Small intestine (tissue), 7 donors: Measurements from ENCODE around the gene ZNF219. TPM values are rescaled to one million over a fixed set of nuclear protein-coding genes. Genes with fewer than 3 reads are reported as not detected.

ENCODE experiments used
- DNase-seq, 2 donors: peaks; one replicate each; pipeline versions ENCODE4 v3.0.0 to v3.0.0-alpha.2; 2013
- FAIRE-seq: peaks from 2 replicates; lab custom pipeline; 2012; peaks lifted over from hg19 to GRCh38; lab: Jason Lieb, UNC
- H3K27ac ChIP-seq, 3 donors: one replicate each; pipeline ENCODE4 v1.5.1; 2013; ENCODE audit warnings: low read length in 2 of 3, mild to moderate bottlenecking in 2 of 3, control low read depth in 1 of 3, inconsistent platforms in 1 of 3, low read depth in 1 of 3, moderate library complexity in 1 of 3
- H3K27me3 ChIP-seq, 3 donors: one replicate each; pipeline ENCODE4 v1.6.1; 2013; ENCODE audit warnings: low read length in 3 of 3, inconsistent platforms in 1 of 3; ENCODE audit not compliant: control insufficient read depth in 3 of 3, insufficient read depth in 3 of 3
- H3K36me3 ChIP-seq, 3 donors: one replicate each; pipeline ENCODE4 v1.6.1; 2013; ENCODE audit warnings: low read length in 3 of 3, inconsistent platforms in 1 of 3, low read depth in 1 of 3, mild to moderate bottlenecking in 1 of 3, moderate library complexity in 1 of 3; ENCODE audit not compliant: control insufficient read depth in 3 of 3, insufficient read depth in 2 of 3
- H3K4me1 ChIP-seq, 3 donors: one replicate each; pipeline ENCODE4 v1.6.1; 2013; ENCODE audit warnings: low read length in 2 of 3, inconsistent platforms in 1 of 3, low read depth in 1 of 3, mild to moderate bottlenecking in 1 of 3, moderate library complexity in 1 of 3; ENCODE audit not compliant: control insufficient read depth in 3 of 3, insufficient read depth in 2 of 3
- H3K4me3 ChIP-seq, 3 donors: one replicate each; pipeline ENCODE4 v1.5.1; 2013; ENCODE audit warnings: low read length in 3 of 3, control low read depth in 1 of 3, inconsistent platforms in 1 of 3, low read depth in 1 of 3, mild to moderate bottlenecking in 1 of 3, moderate library complexity in 1 of 3
- H3K9me3 ChIP-seq, 2 donors: one replicate each; pipeline ENCODE4 v1.6.1; 2013; ENCODE audit warnings: low read depth in 1 of 2, low read length in 1 of 2; ENCODE audit not compliant: control insufficient read depth in 2 of 2, insufficient read depth in 1 of 2
- WGBS, 3 donors: extraction: QIAGEN DNeasy Blood & Tissue Kit; methylation state at CpG; one replicate each; pipeline ENCODE4 v1.1.7; 2013; 5-methylcytosine and 5-hydroxymethylcytosine counted together
- polyA plus RNA-seq, 4 donors: library from polyadenylated mRNA; stranded (reverse) in 3 of 4; unstranded in 1 of 4; fragments of 200-250 nt in 3 of 4; fragments of 120-200 nt in 1 of 4; gene quantifications; one replicate each; pipeline versions ENCODE4 v1.2.1 to v1.2.3, GENCODE V29; 2013
- donor health status: healthy with polysubstance abuse.
- donor health status: control.
- donor health status: control.
- donor health status: Bipolar disorder and iron deficiency.
- donor health status: healthy.

Gene ZNF219
- polyA plus RNA-seq, 4 donors: 42.4 to 69.8 (median 59.6) TPM

DNA sequence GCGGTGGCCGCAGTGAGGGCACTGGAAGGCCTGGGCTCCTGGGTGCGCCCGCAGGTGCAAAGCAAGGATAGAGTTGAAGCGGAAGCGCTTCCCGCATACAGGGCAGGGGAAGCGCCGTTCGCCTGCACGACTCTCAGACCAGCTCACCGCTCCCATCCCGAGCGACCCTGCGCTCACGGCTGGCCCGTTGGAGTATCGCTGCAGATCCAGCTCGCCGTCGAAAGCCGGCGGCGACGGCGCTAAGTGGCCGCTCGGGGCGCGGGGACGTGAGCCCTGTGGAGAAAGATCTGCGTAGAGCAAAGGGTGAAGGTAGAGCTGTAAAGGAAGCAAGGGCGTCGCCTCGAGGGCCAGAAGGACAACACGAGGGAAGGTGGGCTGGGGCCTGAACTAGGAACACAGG, 5.4 kb downstream of the ZNF219 start:
- Histone ChIP-seq H3K9me3 (no peaks in the 10 kb centered on the region), H3K4me3 (no peak overlapping the region), H3K4me1 (peaks cover 0 to 30% (median 2%) of the 10 kb centered on the region in 3 donors), H3K27me3 (no peaks in the 10 kb centered on the region), H3K36me3 (peaks cover 3 to 55% (median 6%) of the 10 kb centered on the region in 3 donors), H3K27ac (no peak overlapping the region)
- FAIRE-seq: no peak
- WGBS, 3 donors: 77 to 81% (median 80%) methylated on average over 36 of the region's 36 CpGs
- no peak for DNase-seq

DNA sequence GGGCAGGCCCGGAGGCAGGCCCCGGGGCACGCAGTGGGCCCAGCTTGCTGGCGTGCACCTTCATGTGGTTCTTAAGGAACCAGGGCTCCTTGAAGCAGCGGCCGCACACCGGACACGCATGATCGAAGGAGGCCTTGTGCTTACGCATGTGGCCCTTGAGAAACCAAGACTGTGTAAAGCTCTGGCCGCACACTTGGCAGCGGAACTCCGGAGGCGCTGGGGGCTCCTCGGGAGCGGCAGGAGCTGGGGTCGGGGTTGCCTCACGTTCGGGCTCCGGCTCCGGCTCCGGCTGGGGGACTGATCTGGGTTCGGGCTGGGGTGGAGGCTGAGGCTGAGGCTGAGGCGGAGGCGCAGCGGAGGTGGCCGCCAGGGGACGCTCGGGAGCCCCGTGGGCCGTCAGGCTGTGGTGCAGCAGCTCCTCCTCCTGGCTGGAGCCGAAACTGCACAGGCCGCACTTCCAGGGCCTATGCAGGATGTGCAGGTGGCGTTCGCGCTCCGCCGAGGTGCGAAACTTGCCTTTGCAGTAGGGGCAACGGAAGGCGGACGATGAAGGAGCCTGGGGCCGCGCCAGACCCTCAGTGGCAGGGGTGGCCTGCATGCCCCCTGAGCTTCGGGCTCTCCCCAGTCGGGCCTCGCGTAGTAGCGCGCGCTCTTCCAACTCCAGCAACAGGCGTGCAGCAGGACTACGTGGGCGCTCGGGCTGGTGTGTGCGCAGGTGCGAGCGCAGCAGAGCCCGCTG, 6.0 kb downstream of the ZNF219 start:
- H3K4me1 ChIP-seq: peaks cover 0 to 29% (median 2%) of the 10 kb centered on the region in 3 donors
- no peak overlapping the region for H3K4me3 ChIP-seq
- 39 to 43% (median 43%) methylated on average over 51 to 59 of the region's 59 CpGs for WGBS, 3 donors
- no peak overlapping the region for H3K27ac ChIP-seq
- no peak for FAIRE-seq
- H3K27me3 ChIP-seq: no peaks in the 10 kb centered on the region
- DNase-seq: peak; percentile 72 to 90
- no peaks in the 10 kb centered on the region for H3K9me3 ChIP-seq
- peaks cover 3 to 61% (median 6%) of the 10 kb centered on the region in 3 donors for H3K36me3 ChIP-seq

DNA sequence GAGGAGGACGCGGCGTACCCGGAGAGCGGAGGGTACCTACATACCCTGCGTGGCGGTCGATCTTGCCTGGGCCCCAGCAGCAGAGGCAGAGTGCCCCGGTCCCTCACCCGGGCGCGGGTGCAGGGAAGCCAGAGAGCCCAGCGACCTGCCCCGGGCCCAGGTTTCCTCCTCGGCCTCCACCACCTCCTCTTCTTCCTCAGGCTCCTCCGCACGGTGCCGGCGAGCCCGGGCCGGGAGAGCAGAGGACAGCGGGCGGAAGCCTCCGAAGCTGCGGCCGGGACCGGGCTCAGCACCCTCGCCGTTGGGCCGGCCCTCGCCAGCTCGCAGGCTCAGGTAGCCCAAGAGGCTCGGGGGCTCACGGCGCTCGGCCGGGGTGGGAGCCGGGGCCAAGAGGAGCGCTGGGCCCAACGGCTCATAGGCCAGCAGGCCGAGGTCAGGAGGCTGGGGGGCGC, 6.6 kb downstream of the ZNF219 start:
- no peak for FAIRE-seq
- H3K9me3 ChIP-seq: no peaks in the 10 kb centered on the region
- no peak overlapping the region for H3K4me3 ChIP-seq
- H3K36me3 ChIP-seq: peaks cover 3 to 66% (median 6%) of the 10 kb centered on the region in 3 donors
- 89 to 92% (median 92%) methylated on average over 32 to 42 of the region's 42 CpGs for WGBS, 3 donors
- no peak for DNase-seq
- no peak overlapping the region for H3K27ac ChIP-seq
- H3K4me1 ChIP-seq: peaks cover 0 to 27% (median 2%) of the 10 kb centered on the region in 3 donors
- no peaks in the 10 kb centered on the region for H3K27me3 ChIP-seq

DNA sequence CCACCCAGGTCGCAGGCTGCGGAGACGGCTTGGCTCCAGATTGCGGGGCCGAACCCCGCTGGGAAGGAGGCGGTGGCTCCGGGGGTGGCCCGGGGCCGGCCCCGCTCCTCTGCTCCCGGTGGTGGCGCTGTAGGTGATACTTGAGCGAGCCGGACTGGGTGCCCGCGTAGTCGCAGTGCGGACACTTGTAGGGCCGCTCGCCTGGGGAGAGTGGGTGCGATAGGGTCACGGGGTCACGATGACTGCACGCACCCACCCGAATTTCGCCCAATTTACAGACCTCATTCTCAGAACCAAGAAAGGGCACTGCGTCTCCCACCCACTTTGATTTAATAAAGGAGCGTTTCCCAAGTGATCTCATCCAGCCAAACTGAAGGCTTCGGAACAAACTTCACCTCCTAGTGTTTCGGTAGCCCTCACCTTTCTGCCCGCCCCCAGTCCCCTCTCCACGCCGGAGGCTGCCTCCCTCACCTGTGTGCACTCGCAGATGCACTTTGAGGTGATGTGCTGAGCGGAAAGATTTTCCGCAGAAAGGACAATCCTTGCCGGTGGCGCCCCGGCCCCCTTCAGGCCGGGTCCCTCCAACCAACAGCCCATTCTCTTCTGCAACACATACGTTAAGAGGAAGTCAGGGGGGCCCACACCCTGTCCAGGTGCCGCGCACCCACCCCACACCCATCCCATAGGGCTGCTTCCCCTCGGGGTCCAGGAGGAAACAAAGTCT, 7.4 kb downstream of the ZNF219 start:
- DNase-seq (no peak), FAIRE-seq (no peak)
- Histone ChIP-seq H3K27me3 (no peaks in the 10 kb centered on the region), H3K27ac (no peak overlapping the region), H3K36me3 (peaks cover 3 to 68% (median 6%) of the 10 kb centered on the region in 3 donors), H3K4me3 (no peak overlapping the region), H3K9me3 (no peaks in the 10 kb centered on the region), H3K4me1 (peaks cover 0 to 19% (median 2%) of the 10 kb centered on the region in 3 donors)
- WGBS, 3 donors: 92 to 93% (median 92%) methylated on average over 37 to 45 of the region's 45 CpGs

DNA sequence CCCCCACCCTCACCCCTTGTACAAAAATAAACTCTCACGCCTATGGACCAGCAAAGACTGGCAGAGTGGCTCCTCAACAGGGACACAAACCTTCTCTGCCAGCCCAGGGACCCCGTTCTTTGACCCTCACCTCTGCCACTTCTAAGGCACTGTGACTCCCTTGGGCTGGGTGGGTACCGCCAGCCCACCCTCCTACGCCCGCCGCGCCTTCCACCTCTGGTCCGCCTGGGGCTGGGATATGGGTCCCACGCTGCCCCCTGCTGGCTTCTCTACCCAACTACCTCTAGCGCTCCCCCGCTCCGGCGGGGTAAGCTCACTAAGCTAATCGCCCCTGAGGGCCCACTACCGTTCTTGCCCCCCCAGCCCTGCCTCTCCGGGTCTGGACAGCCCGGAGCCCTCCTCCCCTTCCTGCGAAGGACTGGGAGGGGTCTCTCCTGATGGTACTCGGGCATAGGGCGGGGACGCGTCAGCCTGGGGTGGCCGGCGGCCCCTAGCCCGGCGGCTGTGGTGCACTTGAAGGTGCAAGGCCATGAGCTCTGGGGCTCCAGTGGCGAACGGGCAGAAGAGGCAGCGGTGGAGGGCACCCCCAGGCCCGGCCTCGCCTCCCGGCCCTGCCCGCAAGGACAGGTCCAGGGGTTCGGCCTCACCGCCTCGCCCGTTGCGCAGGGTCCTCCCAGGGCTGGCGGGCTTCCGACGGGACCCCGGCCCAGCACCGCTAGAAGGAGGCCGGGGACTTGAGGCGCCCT, 8.1 kb downstream of the ZNF219 start:
- H3K36me3 ChIP-seq: peaks cover 3 to 75% (median 6%) of the 10 kb centered on the region in 3 donors
- H3K9me3 ChIP-seq: no peaks in the 10 kb centered on the region
- H3K27me3 ChIP-seq: no peaks in the 10 kb centered on the region
- 86 to 94% (median 90%) methylated on average over 34 to 45 of the region's 45 CpGs for WGBS, 3 donors
- DNase-seq (peak in 1 of 2 donors; percentile 41), FAIRE-seq (no peak)
- no peak overlapping the region for H3K27ac ChIP-seq
- peaks cover 0 to 23% (median 2%) of the 10 kb centered on the region in 3 donors for H3K4me1 ChIP-seq
- H3K4me3 ChIP-seq: no peak overlapping the region

DNA sequence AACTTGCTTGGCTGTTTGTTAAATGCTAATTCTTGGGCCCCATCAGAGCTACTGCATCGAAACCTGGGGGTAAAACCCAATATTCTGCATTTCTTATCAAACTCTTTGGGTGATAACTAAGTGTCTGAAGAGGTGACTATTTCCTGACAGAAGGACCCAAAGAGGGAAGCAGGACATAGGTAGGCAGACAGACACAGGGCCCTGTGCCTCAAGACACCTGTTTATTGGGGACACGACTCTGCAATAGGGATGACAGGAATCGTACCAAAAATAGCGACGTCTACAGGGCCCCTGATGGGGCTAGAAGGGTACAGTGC, 8.6 kb downstream of the ZNF219 start:
- Histone ChIP-seq H3K9me3 (no peaks in the 10 kb centered on the region), H3K4me3 (no peak overlapping the region), H3K27me3 (no peaks in the 10 kb centered on the region), H3K36me3 (peaks cover 3 to 76% (median 6%) of the 10 kb centered on the region in 3 donors), H3K27ac (peak overlapping the region in 1 of 3 donors; percentile 5), H3K4me1 (peaks cover 2 to 28% (median 2%) of the 10 kb centered on the region in 3 donors)
- WGBS, 3 donors: 77 to 83% (median 80%) methylated on average over 5 of the region's 5 CpGs
- no peak for FAIRE-seq
- no peak for DNase-seq

DNA sequence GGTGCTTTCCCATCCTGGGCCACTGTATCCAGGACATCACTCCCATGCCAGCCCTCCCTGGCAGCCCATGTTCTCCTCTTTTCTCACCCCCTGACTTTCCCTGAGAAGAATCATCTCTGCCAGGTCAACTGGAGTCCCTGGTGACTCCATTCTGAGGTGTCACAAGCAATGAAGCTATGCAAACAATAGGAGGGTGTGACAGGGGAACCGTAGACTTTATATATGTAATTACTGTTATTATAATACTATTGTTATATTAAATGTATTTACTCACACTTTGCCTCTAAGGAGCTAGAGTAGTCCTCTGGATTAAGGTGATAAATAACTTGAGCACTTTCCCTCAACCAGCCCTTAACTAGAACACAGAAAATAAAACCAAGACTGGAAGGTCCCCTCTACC, 9.2 kb downstream of the ZNF219 start:
- Histone ChIP-seq H3K4me1 (peaks cover 2 to 31% (median 3%) of the 10 kb centered on the region in 3 donors), H3K9me3 (no peaks in the 10 kb centered on the region), H3K36me3 (peaks cover 3 to 81% (median 6%) of the 10 kb centered on the region in 3 donors), H3K4me3 (no peak overlapping the region), H3K27me3 (no peaks in the 10 kb centered on the region), H3K27ac (no peak overlapping the region)
- DNase-seq (no peak), FAIRE-seq (no peak)
- 10 to 50% (median 31%) methylated on average over 1 of the region's 1 CpG for WGBS, 3 donors

DNA sequence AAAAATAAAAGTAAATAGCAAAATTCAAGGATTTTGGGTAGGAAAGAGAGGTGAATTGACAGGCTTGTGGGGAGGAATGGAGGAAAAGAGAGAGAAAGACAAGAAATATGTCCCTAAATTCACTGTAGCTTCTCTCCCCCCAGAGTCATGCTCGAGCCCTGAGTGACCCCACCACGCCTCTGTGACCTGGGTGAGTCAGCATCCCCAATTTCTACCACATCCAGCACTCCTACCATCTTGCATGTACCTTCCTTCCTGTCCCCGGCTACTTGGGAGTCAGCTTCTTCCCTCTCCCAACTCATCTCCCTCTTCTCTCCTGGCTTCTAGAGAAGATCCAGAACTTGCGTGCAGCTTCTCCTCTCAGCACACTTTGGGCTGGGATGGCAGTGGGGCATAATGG, 9.8 kb downstream of the ZNF219 start:
- FAIRE-seq: no peak
- Histone ChIP-seq H3K27ac (no peak overlapping the region), H3K4me1 (peaks cover 2 to 27% (median 3%) of the 10 kb centered on the region in 3 donors), H3K4me3 (no peak overlapping the region), H3K9me3 (no peaks in the 10 kb centered on the region), H3K36me3 (peaks cover 5 to 81% (median 6%) of the 10 kb centered on the region in 3 donors), H3K27me3 (no peaks in the 10 kb centered on the region)
- DNase-seq: no peak
- 72 to 78% (median 77%) methylated on average over 4 of the region's 4 CpGs for WGBS, 3 donors
